OCI-LY3 (cell line): ENCODE results near the gene ABCC9.

Source experiments
- CTCF ChIP-seq: fragments of 200-600, 300-600 bp; sonication (generic); IDR thresholded peaks from 2 replicates; pipeline ENCODE4 v1.5.1; 2014; ENCODE audit warnings: antibody characterized with exemption, low read length, low read depth
- EZH2phosphoT487 ChIP-seq: fragments of 200-600 bp; shearing (Covaris generic); IDR thresholded peaks from 2 replicates; pipeline ENCODE4 v1.6.1; 2018; ENCODE audit warnings: antibody characterized with exemption, mixed run types, low read depth

- TF ChIP-seq CTCF (no peak), EZH2phosphoT487 (no peak)
Observed at GRCh38 chr12:21756699-21757098, 184.5 kb downstream of the ABCC9 start.
